ENCODE results near the gene MED8.

The MED8 gene

DNA sequence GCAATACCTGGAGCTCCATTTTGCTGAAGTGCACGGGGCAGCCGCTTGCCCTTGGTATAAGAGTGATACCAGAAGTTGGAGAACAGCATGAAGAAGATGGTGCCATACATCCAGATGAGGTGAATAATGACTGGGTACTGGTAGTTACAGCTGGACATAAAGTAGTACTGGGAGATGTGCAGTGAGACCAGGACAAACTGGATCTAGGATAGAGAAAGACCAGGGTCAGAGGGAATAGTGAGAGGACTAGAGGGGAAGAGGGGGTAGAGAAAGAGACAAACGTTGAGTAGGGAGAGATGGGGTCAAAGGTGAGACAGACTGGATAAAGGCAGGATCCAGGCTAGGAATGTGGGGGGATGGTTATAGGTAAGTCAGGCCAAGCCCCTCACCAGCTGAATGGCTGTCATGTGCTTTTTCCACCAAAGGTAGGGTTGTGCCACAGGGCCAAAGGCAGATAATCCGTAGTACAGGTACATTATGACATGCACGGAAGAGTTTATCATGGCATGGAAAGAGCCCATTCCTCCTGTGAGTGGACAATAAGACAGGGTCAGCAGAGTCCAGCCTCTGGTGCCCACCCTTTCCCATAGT, 25.6 kb downstream of the MED8 start:
- no peak for TF ChIP-seq ZNF274 (IDR thresholded peaks at IDR 0.05; ENCODE audit: low read depth, low read length)
- no peak overlapping the region for H3K4me3 ChIP-seq (ENCODE audit: low read length)

DNA sequence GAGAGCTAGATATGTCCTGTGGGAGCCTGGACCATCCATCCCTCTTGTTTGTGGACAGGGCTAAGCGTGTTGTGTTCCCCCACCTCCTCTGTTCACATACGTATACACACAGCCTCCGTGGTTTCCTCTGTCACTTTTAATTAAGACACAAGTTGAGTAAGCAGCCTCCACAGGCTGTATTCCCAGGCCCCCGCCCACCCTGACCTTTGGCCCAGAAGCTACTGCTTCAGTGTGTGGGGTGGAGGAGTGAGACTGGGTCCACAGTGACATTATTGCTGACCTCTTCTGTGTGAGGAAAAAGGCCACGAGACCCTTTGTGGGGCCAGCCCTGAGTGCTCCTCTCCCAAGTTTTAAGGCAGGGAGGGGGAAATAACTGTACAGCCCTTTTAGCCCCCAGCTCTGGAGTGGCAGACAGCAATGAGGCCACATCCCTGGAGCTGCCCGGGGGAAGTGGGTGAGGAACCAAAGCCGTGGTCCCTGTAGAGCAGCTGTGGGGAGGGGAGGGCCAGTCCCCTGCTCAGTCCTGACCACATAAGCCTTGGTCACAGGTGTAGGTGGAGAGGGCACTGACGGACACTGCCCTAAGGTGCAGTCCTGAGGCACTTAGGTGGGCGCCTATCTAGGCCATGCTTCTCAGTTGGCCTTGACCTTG, 26.2 kb downstream of the MED8 start:
- TF ChIP-seq ZNF274 (IDR thresholded peaks at IDR 0.05; ENCODE audit: low read depth, low read length): no peak
- H3K4me3 ChIP-seq (ENCODE audit: low read length): no peak overlapping the region

DNA sequence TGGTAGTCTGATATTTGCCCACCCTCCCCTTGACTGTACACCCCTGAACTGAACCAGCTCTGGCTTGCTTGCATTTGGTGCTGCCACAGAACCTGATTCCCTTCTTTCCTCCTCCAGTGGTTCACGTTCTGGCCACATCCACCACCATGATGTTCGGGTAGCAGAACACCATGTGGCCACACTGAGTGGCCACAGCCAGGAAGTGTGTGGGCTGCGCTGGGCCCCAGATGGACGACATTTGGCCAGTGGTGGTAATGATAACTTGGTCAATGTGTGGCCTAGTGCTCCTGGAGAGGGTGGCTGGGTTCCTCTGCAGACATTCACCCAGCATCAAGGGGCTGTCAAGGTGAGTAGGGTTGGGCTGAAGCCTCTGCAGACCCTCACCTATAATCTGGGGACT, 29.0 kb downstream of the MED8 start:
- H3K4me3 ChIP-seq (ENCODE audit: low read length): peak overlapping the region; percentile 93; the same call in 1 of the 2 replicates
- TF ChIP-seq ZNF274 (IDR thresholded peaks at IDR 0.05; ENCODE audit: low read depth, low read length): no peak

DNA sequence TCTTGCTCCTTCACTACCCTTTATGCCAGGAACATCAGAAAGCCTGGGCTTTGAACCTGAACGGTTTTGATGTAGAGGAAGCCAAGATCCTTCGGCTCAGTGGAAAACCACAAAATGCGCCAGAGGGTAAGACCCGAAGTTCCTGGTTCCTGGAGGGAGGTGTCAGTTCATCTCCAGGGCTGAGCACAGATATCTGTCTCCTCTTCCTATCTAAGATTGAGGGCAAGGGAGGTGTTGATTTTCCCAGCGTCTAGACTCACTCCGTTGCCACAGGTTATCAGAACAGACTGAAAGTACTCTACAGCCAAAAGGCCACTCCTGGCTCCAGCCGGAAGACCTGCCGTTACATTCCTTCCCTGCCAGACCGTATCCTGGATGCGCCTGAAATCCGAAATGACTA, 29.9 kb downstream of the MED8 start:
- peak overlapping the region; percentile 93 for H3K4me3 ChIP-seq (ENCODE audit: low read length)
- TF ChIP-seq ZNF274 (IDR thresholded peaks at IDR 0.05; ENCODE audit: low read depth, low read length): no peak

DNA sequence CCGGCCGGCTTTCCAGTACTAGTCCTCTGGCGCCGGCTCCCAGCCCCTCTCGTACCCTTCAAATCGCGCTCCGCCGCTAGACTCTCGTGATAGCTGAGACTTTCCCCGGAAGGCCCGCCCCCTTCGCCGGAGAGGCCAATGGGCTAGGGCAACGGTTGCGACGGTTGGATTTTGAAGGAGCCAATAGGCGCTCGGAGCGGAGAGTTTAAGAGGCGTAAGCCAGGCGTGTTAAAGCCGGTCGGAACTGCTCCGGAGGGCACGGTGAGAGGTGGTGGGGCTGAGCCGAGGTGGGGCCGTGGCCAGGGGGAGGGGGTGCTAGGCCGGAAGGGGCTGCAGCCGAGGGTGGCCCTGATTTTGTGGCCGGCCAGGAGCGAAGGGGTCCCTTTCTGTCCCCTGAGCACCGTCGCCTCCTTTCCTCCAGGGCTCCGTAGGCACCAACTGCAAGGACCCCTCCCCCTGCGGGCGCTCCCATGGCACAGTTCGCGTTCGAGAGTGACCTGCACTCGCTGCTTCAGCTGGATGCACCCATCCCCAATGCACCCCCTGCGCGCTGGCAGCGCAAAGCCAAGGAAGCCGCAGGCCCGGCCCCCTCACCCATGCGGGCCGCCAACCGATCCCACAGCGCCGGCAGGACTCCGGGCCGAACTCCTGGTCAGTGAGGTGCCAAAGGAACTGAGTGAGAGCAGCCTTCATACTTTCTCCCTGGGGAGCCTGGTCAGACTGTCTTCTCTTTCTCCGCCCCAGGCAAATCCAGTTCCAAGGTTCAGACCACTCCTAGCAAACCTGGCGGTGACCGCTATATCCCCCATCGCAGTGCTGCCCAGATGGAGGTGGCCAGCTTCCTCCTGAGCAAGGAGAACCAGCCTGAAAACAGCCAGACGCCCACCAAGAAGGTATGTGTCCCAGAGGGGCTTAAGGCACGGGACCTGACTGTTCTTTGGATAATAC, 30.6 kb downstream of the MED8 start, which contains the start of gene CDC20:
CDC20 (plus strand) TSS at position 236 of the 948 bp plus-strand sequence; CDS start at position 471, 235 bp downstream.
- H3K4me3 ChIP-seq (ENCODE audit: low read length): peak within 1 kb of the TSS; percentile 93
- no peak for TF ChIP-seq ZNF274 (IDR thresholded peaks at IDR 0.05; ENCODE audit: low read depth, low read length)

DNA sequence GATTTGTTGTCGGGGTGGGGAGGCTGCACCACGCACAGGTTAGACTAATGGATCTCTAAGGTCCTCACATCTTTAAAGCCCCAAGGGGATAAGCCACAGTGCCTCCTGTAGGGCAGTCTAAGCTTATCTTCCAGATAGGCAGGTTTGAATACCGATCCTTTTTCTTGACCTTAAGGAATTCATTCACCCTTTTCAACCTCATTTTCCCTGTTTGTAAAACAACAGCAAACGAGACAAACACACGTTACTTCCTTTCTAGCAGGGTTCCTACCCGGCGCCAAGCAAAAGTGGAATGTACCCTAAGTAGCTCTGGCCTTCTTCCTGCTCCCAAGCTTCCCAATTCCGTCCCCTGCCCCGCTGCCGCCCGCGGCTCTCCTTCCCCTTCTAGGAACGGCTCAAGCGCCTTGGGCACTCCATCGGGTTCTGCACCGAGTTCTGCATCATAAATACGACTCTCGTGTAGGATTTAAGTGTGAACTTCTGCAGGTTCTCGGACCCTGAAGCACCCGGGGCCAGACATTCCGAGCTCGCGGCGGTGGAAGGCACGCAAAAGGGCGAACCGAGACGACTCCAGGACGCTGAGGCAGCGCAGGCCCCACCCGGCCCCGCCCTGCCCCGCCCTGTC, 31.4 kb downstream of the MED8 start:
- TF ChIP-seq ZNF274 (IDR thresholded peaks at IDR 0.05; ENCODE audit: low read depth, low read length): no peak
- H3K4me3 ChIP-seq (ENCODE audit: low read length): peak overlapping the region; percentile 87

DNA sequence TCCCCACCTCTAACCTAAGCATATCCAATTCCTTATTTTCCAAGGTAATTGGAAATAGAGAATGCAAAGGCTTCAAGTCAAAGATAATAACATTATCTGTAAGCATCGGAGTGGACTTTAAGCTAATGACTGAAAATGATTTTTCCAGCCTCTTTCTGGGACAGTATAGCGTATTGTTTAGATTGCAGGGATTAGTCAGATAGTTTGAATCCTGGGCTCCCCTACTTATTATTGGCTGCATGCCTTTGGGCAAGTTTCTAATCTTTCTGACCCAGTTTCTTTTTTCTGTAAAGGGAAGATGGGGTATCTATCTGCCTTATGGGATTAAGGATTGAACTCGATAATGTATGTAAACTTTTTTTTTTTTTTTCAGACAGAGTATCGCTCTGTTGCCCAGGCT, 32.3 kb downstream of the MED8 start:
- no peak overlapping the region for H3K4me3 ChIP-seq (ENCODE audit: low read length)
- TF ChIP-seq ZNF274 (IDR thresholded peaks at IDR 0.05; ENCODE audit: low read depth, low read length): no peak

DNA sequence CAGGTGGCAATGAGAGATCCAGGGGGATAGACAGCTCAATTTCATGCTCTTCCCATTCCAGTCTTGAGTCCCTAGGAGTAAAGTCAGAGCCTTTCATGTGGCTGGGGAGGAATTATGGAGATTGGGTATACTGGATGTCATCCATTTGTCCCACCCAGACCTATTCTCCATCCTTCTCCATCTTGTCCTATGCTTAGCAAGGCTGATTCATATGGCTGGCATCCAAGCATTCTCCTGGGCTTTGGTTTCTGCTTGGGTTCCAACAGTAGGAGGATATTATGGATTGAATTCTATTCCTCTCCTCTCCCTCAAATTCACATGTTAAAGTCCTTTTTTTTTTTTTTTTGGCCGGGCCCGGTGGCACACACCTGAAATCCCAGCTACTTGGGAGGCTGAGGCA, 34.7 kb downstream of the MED8 start:
- H3K4me3 ChIP-seq (ENCODE audit: low read length): no peak overlapping the region
- TF ChIP-seq ZNF274 (IDR thresholded peaks at IDR 0.05; ENCODE audit: low read depth, low read length): no peak

DNA sequence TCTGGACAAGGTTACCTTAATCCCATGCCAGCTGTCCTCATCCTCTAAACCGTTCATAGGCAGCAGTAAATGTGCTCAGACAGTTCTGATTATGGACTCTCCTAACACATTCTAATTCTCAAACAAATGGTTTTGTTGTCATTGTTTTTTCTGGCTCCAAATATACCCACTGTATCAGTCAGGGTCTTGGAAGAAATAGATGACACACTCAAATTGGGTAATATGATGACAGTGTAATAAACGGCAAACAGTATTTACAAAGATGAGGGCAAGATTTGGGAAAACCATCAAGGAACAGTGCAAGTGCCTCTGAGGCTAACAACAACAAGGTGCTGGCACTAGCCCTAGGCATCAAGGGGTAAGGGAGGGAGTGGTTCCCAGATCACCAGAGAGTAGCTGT, 35.1 kb downstream of the MED8 start:
- H3K4me3 ChIP-seq (ENCODE audit: low read length): no peak overlapping the region
- TF ChIP-seq ZNF274 (IDR thresholded peaks at IDR 0.05; ENCODE audit: low read depth, low read length): no peak

DNA sequence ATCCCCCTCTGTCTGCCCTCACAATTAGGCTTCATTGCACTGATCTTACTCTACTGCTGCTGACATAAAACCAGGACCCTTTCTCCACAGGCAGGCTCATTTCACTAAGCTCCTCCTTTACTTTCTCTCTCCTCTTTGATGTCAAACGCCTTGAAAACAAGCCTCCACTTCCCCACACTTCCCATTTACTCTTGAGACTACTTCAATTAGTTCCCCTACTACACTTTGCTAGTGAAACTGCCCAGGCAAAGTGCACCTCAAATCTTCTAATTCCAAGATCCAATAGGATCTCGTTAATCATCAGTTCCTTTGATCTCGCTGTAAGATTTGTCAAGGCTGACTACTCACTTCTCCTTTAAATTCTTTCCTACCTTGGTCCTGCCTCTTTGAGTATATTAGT, 36.7 kb downstream of the MED8 start:
- TF ChIP-seq ZNF274 (IDR thresholded peaks at IDR 0.05; ENCODE audit: low read depth, low read length): no peak
- H3K4me3 ChIP-seq (ENCODE audit: low read length): no peak overlapping the region

DNA sequence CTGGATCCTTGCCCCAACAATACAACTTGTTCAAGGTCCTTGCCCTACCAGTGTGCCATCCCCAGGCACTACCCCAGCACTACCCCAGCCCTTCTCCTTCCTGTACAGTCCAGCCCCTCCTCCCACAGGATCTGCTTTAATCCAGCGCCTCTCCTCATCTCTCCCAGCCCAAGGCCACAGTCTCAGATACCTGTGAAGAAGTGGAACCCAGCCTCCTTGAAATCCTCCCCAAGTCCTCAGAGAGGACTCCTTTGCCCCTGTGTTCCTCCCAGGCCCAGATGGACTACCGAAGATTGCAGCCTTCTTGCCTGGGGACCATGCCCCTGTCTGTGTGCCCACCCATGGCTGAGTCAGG, 37.3 kb downstream of the MED8 start:
- TF ChIP-seq ZNF274 (IDR thresholded peaks at IDR 0.05; ENCODE audit: low read depth, low read length): no peak
- no peak overlapping the region for H3K4me3 ChIP-seq (ENCODE audit: low read length)

DNA sequence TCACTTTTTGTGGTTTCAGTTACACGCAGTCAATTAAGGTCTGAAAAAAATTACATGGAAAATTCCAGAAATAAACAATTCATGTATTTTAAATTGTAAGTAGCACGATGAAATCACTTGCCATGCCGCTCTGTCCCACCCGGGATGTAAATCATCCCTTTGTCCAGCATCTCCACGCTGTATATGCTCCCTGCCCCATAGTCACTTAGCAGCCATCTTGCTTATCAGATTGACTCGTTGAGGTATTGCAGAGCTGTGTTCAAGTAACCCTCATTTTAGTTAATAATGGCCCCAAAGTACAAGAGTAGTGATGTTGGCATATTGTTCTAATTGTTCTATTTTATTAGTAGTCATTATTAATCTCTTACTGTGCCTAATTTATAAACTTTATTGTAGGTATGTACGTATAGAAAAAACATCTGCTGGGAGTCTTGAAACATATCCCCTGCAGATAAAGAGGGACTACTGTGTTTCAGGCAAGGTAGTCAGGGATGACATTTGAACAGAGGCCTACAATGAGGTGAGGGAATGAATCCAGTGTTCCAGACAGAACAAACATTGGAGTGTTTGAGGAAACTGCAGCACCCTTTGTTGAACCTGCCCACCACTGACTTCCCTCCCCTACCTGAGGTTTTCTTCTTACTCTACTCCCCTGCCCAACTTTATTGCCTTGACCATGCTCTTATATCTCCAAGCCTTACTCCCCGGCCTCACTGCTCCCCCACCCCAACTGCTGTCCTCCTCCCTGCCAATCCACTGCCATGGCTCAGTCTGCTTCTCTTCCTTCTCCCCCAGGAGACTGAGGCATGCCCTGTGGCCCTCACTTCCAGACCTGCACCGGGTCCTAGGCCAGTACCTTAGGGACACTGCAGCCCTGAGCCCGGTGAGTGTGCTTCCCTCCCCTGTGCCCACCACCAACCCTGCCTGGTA, 37.9 kb downstream of the MED8 start:
- TF ChIP-seq ZNF274 (IDR thresholded peaks at IDR 0.05; ENCODE audit: low read depth, low read length): no peak
- H3K4me3 ChIP-seq (ENCODE audit: low read length): no peak overlapping the region

DNA sequence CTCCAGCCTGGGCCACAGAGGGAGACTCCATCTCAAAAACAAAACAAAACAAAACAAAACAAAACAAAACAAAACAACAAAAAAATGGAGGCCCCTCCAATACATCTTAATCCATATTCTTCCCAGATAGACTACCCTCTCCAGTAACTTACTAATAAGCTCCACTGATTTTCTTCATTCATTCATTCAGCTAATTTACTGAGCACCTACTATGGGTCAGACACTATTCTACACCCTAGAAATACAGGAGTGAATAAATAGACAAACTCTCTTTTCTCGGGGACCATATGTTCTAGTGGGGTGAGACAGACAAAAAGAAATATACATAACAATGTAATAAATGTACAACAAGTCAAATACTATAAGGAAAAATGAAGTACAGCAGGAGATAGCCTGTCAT, 38.6 kb downstream of the MED8 start:
- H3K4me3 ChIP-seq (ENCODE audit: low read length): no peak overlapping the region
- no peak for TF ChIP-seq ZNF274 (IDR thresholded peaks at IDR 0.05; ENCODE audit: low read depth, low read length)

Data from GM08714 (cell line).